Measurements from ENCODE around the gene ZNF768. TPM values are rescaled to one million over a fixed set of nuclear protein-coding genes. Genes with fewer than 3 reads are reported as not detected.

Gene ZNF768
- total RNA-seq, 1 donor from 2014 or later: 31.4 TPM

DNA sequence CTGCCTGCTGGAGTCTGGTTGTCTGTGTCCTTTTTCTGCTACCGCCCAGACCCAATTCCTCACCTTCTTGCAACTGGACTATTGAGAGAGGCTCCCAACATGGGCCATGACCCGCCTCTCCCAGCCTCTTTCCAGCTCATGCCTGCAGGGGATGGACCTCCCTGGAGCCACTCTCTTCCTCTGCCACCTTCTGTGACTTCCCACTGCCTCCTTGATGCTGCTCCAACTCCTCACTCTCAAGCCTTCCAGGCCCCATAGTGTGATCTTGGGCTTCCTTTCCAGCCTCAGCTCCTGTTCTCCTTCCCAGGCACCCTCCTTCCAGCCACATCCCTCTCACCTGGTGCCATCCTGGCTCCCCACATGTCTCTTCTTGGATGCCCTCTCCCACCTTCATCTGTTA is 11.1 kb downstream of the ZNF768 start:
- Mint-ChIP-seq H3K27ac (ENCODE audit: unreplicated experiment) (no peak overlapping the region), H3K4me3 (ENCODE audit: unreplicated experiment) (no peak overlapping the region)

DNA sequence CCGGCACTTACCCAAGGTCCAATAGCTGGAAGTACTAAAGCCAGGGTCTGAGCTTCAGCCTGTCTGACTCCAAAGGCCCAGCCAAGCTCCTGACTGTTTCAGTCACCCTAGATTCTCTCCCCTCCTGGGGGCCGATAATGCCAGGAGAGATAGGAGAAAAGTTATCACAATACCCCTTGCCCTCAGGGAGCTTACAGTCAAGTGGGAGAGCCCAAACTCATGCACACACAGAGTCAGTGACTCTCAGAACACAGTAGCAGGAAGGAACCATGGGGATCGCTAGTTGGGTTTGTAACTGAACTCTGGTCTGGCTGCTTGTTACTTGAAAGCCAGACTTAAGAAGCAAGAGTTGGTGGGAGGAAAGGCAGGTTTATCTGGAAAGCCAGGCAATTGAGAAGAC is 14.9 kb downstream of the ZNF768 start:
- TF ChIP-seq, protein P1, sequence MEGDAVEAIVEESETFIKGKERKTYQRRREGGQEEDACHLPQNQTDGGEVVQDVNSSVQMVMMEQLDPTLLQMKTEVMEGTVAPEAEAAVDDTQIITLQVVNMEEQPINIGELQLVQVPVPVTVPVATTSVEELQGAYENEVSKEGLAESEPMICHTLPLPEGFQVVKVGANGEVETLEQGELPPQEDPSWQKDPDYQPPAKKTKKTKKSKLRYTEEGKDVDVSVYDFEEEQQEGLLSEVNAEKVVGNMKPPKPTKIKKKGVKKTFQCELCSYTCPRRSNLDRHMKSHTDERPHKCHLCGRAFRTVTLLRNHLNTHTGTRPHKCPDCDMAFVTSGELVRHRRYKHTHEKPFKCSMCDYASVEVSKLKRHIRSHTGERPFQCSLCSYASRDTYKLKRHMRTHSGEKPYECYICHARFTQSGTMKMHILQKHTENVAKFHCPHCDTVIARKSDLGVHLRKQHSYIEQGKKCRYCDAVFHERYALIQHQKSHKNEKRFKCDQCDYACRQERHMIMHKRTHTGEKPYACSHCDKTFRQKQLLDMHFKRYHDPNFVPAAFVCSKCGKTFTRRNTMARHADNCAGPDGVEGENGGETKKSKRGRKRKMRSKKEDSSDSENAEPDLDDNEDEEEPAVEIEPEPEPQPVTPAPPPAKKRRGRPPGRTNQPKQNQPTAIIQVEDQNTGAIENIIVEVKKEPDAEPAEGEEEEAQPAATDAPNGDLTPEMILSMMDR (IDR thresholded peaks at IDR 0.05; ENCODE audit: unreplicated experiment): no peak
- H3K36me3 Mint-ChIP-seq (ENCODE audit: low read depth, unreplicated experiment): peaks cover 4% of the 10 kb centered on the region
- H3K27ac Mint-ChIP-seq (ENCODE audit: unreplicated experiment): no peak overlapping the region
- no peak for DNase-seq (ENCODE audit: low spot score)
- no peaks in the 10 kb centered on the region for H3K4me1 Mint-ChIP-seq (ENCODE audit: unreplicated experiment)
- H3K4me3 Mint-ChIP-seq (ENCODE audit: unreplicated experiment): no peak overlapping the region
- H3K9me3 Mint-ChIP-seq (ENCODE audit: unreplicated experiment): no peaks in the 10 kb centered on the region
- peaks cover 4% of the 10 kb centered on the region for H3K27me3 Mint-ChIP-seq (ENCODE audit: unreplicated experiment)

More for the DNA sequence above, 11.1 kb downstream of the ZNF768 start:
- peaks cover 7% of the 10 kb centered on the region for H3K27me3 Mint-ChIP-seq (ENCODE audit: unreplicated experiment)
- peaks cover 4% of the 10 kb centered on the region for H3K36me3 Mint-ChIP-seq (ENCODE audit: low read depth, unreplicated experiment)
- DNase-seq (ENCODE audit: low spot score): no peak
- TF ChIP-seq, protein P1 (IDR thresholded peaks at IDR 0.05; ENCODE audit: unreplicated experiment): no peak
- H3K4me1 Mint-ChIP-seq (ENCODE audit: unreplicated experiment): peaks cover 8% of the 10 kb centered on the region
- no peaks in the 10 kb centered on the region for H3K9me3 Mint-ChIP-seq (ENCODE audit: unreplicated experiment)

DNA sequence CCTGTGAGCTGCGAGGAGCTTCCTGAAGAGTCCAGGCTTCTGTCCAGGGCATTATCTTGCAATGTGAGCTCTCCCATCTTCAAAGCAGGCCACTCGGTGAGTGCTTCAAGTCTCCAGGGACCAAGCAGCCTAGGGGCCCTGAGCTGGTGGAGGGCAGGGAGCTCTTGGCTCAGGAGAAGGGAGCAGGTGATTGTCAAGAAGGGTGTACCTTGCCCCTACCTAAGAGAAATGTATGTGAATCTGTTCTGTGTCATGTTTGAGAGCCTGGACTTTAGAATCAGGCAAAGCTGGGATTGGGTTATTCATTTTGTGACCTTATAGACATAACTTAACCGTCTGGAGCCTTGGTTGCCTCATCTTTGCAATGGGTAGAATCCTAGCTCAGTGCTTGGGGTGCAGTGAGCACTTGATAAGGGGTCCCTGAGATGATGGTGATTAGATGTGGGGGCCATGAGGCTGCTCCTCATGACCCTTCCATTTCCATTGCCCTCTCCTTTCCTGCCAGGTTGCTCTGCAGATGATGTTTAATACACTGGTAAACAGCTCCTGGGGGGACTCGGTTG is 15.9 kb downstream of the ZNF768 start:
- H3K4me1 Mint-ChIP-seq (ENCODE audit: unreplicated experiment): no peaks in the 10 kb centered on the region
- H3K9me3 Mint-ChIP-seq (ENCODE audit: unreplicated experiment): no peaks in the 10 kb centered on the region
- H3K27ac Mint-ChIP-seq (ENCODE audit: unreplicated experiment): no peak overlapping the region
- peaks cover 4% of the 10 kb centered on the region for H3K27me3 Mint-ChIP-seq (ENCODE audit: unreplicated experiment)
- H3K4me3 Mint-ChIP-seq (ENCODE audit: unreplicated experiment): no peak overlapping the region
- peaks cover 4% of the 10 kb centered on the region for H3K36me3 Mint-ChIP-seq (ENCODE audit: low read depth, unreplicated experiment)
- TF ChIP-seq, protein P1 (IDR thresholded peaks at IDR 0.05; ENCODE audit: unreplicated experiment): no peak
- no peak for DNase-seq (ENCODE audit: low spot score)

DNA sequence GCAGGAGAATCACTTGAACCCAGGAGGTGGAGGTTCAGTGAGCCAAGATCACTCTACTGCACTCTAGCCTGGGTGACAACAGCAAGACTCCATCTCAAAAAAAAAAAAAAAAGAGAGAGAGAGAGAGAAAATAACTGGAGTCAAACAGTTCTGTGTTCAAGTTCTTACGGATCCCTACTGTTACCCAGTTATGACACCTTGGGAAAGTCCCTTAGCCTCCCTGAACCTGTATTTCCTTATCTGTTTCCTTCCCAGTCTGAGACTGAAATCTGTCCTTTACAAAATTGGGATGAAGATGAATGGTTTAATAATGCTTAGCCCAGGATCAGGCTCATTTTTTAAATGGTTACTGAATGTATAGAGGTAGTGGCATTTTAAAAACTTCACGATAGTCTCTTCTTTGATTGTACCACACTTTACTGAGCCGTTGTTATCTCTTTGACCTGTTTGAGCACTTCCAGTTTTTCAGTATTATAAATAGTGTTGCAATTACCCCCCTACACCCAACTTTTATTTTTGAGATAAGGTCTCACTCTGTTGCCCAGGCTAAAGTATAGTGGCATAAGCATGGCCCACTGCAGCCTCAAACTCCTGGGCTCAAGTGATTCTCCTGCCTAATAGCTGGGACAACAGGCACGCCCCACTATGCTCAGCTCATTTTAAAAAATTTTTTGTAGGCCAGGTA is 17.1 kb downstream of the ZNF768 start:
- no peaks in the 10 kb centered on the region for H3K4me1 Mint-ChIP-seq (ENCODE audit: unreplicated experiment)
- no peak for DNase-seq (ENCODE audit: low spot score)
- H3K36me3 Mint-ChIP-seq (ENCODE audit: low read depth, unreplicated experiment): peaks cover 4% of the 10 kb centered on the region
- H3K27ac Mint-ChIP-seq (ENCODE audit: unreplicated experiment): no peak overlapping the region
- H3K27me3 Mint-ChIP-seq (ENCODE audit: unreplicated experiment): peaks cover 4% of the 10 kb centered on the region
- H3K9me3 Mint-ChIP-seq (ENCODE audit: unreplicated experiment): no peaks in the 10 kb centered on the region
- no peak overlapping the region for H3K4me3 Mint-ChIP-seq (ENCODE audit: unreplicated experiment)
- TF ChIP-seq, protein P1 (IDR thresholded peaks at IDR 0.05; ENCODE audit: unreplicated experiment): no peak
